GM13976 (cell line): Measurements from ENCODE around the gene NAB2.

ENCODE experiments used
- DNase-seq: peaks from one replicate; pipeline ENCODE4 v3.0.0; 2012; ENCODE audit warnings: low spot score
- in situ Hi-C: fragments of 300-500 bp; cut with MboI; formaldehyde crosslinking; loops from one replicate; pipeline ENCODE4 v1.12.0; 2022; ENCODE audit warnings: low sequenced_read_pairs, mixed read lengths, inconsistent platforms; ENCODE audit not compliant: unreplicated experiment
- TF ChIP-seq, protein P1 (sequence below): IDR thresholded peaks from 2 replicates; pipeline ENCODE4 v1.5.1; 2012; ENCODE audit warnings: borderline replicate concordance, mild to moderate bottlenecking; ENCODE audit not compliant: insufficient read depth; ENCODE audit errors: extremely low read depth, missing control alignments, control extremely low read depth

NAB2 gene

GRCh38 chr12:57080855-57081254 lies 8.1 kb upstream of the NAB2 start:
- TF ChIP-seq, protein P1, sequence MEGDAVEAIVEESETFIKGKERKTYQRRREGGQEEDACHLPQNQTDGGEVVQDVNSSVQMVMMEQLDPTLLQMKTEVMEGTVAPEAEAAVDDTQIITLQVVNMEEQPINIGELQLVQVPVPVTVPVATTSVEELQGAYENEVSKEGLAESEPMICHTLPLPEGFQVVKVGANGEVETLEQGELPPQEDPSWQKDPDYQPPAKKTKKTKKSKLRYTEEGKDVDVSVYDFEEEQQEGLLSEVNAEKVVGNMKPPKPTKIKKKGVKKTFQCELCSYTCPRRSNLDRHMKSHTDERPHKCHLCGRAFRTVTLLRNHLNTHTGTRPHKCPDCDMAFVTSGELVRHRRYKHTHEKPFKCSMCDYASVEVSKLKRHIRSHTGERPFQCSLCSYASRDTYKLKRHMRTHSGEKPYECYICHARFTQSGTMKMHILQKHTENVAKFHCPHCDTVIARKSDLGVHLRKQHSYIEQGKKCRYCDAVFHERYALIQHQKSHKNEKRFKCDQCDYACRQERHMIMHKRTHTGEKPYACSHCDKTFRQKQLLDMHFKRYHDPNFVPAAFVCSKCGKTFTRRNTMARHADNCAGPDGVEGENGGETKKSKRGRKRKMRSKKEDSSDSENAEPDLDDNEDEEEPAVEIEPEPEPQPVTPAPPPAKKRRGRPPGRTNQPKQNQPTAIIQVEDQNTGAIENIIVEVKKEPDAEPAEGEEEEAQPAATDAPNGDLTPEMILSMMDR = no peak
- in situ Hi-C loops = no loop called here
- DNase-seq = no peak

DNA sequence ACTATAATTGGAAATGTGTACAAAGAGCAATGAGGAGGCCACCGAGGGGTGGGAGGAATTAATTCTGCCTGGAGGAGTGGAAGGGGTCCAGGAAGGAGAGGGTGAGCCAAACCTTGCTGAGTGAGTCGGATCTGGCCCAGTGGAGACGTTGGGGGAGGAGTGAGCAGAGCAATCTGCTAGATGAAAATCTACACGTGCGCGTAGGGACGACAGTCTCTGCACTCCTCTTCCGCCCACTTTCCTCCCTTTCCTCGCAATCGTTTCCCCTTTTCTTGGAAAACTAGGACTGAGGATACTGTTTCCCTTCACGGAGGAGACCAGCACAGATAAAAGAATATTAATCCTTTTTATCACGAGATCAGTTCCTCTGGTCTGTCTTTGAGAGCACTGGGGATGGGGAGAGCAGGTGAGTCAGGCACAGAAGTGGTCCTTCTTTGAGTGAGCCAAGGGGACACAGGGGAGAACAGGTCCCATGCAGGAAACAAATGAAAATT lies 2.9 kb upstream of the NAB2 start:
- TF ChIP-seq, protein P1 = no peak
- DNase-seq = peak; percentile 24
- in situ Hi-C loops = no loop called here

DNA sequence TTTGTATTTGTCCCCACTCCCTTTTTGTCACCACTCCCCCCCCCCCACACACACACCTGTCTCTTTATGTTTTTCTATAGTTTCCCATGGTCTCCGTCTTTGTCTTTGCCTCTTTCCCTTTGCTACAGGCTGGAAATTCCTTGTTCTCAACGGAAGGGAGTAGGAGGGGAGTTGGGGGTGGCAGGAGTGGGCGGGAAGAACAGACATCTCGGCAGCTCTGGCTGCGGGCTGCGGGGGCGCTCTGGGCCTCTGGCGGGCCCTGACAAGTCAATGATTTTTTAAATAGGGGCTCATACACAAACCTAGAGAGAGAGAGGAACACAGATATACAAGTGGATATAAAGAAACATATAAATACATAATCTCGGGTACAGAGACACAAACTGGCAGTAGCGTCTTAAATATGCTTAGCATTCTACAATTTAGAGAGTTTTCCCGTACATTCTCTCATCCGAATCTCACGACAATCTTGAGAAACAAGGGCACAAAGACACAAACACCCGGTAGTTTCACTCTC lies 2.4 kb upstream of the NAB2 start:
- peak; percentile 40 for DNase-seq
- TF ChIP-seq, protein P1 = peak; percentile 29
- in situ Hi-C loops = no loop called here

DNA sequence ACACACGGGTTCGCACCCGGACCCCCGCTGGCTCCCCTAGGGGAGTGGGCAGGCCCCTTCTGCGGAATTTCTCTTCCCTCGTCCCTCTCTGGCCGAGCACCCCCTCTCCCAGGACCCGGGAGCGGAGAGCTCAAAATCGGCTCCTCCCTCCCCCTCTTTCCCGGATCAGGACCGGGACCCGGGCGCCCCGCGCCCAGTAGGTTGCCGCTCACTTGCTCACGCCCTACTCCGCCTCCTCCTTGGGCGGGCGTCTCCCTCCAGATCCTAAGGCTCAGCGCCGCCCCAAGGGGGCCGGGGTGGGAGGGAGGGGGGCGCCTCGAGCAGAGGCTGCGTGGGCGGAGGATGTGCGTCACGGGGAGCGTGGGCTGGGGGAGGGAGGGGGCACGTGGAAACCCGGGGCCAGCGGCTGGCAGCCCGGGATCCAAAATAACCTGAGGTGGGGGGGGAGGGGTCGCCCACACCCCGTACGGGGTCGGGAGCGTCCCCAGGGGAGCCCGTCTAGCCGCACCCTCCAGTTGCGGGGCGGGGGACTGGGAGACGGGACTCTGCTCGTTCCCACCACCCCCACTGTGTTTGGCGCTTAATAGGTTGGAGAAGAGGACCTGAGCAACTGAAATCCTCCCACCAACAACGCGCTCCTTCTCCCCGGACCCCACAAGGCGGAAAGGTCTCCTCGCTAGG lies 1.8 kb upstream of the NAB2 start:
- in situ Hi-C loops = no loop called here
- DNase-seq = peak; percentile 86
- TF ChIP-seq, protein P1 = no peak

DNA sequence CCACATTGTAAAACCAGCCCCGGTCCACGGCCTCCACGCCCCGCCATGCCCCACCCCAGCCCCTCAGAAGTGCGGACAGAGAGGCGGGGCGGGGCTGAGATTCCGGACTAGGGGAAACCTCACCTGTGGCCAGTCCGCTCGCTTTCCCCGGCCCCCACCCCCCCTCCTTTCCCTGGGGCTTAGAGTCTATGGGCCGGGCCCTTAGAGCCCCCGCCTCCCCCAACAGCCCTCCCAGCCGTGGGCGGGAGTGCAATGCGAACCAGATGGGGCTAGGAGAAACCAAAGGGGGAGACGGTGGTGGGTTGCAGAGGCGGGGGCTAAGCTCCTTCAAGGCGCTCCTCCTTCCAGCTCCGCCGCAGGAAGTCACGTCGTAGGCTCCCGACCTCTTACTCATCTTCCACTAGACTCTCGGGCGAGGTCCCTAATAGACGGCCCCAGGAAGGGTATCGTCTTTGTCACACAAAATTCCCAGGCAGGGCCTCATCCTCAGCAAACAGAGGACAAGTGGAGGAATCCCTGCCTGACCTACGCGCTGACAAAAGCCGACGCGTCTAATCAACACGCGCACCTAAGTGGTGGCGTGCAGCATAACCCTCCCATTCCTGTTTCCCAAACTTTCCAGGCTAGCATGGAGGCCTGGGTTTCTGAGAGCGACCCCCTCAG lies 1.1 kb upstream of the NAB2 start:
- peak; percentile 90 for DNase-seq
- in situ Hi-C loops = no loop called here
- TF ChIP-seq, protein P1 = no peak

DNA sequence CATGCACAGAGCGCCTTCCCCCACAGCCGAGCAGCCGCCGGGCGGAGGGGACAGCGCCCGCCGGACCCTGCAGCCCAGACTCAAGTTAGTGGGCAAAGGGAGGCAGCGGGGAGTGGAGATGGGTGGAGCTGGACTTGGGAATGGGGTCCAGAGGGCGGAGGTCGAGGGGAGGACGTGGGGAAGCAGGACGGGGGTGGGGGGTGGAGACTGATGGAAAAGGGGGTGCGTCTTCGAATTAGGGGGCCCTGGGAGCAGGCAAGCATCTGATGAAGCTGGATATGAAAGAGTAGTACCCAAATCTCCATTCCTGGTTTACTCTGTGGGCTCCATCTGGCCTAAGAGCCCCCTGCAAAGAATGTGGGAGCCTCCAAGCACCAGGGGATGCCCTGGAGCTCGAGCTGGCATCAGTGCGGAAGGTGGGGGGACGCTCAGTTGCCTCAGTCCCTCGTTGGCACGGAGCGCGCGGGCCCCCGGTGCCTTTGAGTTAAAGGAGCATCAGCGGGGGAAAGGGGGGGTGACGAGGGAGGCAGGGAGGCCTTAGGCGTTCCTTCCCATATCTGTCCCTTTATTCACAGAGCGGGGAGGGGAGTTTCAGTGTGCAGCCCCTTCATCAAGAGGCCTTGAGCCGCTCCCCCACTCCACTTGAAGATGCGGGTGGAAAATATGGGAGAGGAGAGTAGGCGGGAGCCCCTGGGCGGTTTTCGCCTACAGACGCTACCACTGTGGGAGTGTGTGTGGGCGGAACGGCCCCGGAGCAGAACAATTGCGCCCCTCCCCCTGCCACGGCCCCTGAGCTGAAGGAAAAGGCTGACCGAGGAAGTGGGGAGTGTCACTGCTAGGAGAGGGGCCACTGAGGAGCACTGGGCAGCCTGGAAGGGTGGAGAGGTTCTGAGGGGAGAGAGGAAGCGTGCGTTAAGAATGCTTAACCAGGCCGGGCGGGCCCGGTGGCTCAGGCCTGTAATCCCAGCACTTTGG lies 644 bp downstream of the NAB2 start:
- no peak for DNase-seq

More for the DNA sequence above, 644 bp downstream of the NAB2 start:
- TF ChIP-seq, protein P1 = no peak
- in situ Hi-C loops = no loop called here
